Skeletal muscle tissue (tissue), 4 donors: Measurements from ENCODE around the gene IL12RB1. TPM values are rescaled to one million over a fixed set of nuclear protein-coding genes. Genes with fewer than 3 reads are reported as not detected.
A peak's percentile ranks its signal among the peaks of the same experiment; 100 is the strongest.

Source experiments
- H3K27ac ChIP-seq: one replicate; pipeline ENCODE4 v1.7.0; 2013; ENCODE audit warnings: mild to moderate bottlenecking, low read depth, low read length, inconsistent platforms
- H3K27me3 ChIP-seq, 3 donors: one replicate each; pipeline ENCODE4 v1.7.0; 2013; ENCODE audit warnings: low read length in 3 of 3; ENCODE audit not compliant: control insufficient read depth in 3 of 3, insufficient read depth in 3 of 3
- H3K36me3 ChIP-seq, 3 donors: one replicate each; pipeline ENCODE4 v1.7.0; 2013; ENCODE audit warnings: low read length in 3 of 3; ENCODE audit not compliant: control insufficient read depth in 3 of 3, insufficient read depth in 3 of 3
- H3K4me1 ChIP-seq, 3 donors: one replicate each; pipeline ENCODE4 v1.7.0; 2013; ENCODE audit warnings: low read length in 3 of 3, mild to moderate bottlenecking in 3 of 3; ENCODE audit not compliant: control insufficient read depth in 3 of 3, insufficient read depth in 3 of 3
- H3K4me3 ChIP-seq, 3 donors: one replicate each; pipeline ENCODE4 v1.7.0; 2013; ENCODE audit warnings: low read length in 3 of 3
- H3K9ac ChIP-seq, 3 donors: one replicate each; pipeline ENCODE4 v1.7.0; 2013; ENCODE audit warnings: low read length in 3 of 3, mild to moderate bottlenecking in 3 of 3, moderate library complexity in 2 of 3, low read depth in 1 of 3
- H3K9me3 ChIP-seq, 3 donors: one replicate each; pipeline ENCODE4 v1.7.0; 2013; ENCODE audit warnings: low read length in 3 of 3; ENCODE audit not compliant: control insufficient read depth in 3 of 3
- total RNA-seq: library from RNA; depleted of rRNA; stranded (reverse); fragments of >200 nt; gene quantifications from one replicate; pipeline ENCODE4 v1.2.3, GENCODE V29; 2014
- donor health status: Osteomylitis.

Gene IL12RB1
- total RNA-seq, 1 donor from 2014 or later = 0.52 TPM

DNA sequence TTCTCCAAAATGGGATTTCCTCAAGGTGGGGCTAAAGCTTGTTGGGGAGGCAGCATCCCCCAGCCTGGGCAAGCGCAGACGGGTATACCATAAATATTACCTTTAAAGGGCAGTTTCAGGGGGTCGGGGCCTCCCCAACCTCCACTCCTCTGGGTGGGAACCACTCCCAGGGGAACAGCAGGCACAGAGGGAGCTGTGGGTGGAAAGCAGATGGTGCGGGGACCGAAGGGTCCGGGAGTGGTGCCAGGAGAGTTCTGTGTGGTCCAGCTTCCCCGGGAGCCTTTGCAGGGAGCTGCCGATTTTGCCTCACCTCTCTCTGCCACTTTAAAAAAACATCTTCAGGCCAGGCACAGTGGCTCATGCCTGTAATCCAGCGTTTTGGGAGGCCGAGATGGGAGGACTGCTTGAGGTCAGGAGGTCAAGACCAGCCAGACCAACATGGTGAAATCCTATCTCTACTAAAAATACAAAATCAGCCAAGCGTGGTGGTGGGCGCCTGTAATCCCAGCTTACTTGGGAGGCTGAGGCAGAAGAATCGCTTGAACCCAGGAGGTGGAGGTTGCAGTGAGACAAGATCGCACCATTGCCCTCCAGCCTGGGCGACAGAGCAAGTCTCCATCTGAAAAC is 16.3 kb upstream of the IL12RB1 start:
- no peak overlapping the region for H3K27ac ChIP-seq
- H3K36me3 ChIP-seq = no peaks in the 10 kb centered on the region
- H3K27me3 ChIP-seq = peaks cover 32 to 58% (median 54%) of the 10 kb centered on the region in 3 donors
- H3K9me3 ChIP-seq = no peaks in the 10 kb centered on the region
- H3K4me1 ChIP-seq = peaks cover 12 to 20% (median 12%) of the 10 kb centered on the region in 3 donors
- H3K9ac ChIP-seq = no peak overlapping the region
- no peak overlapping the region for H3K4me3 ChIP-seq

DNA sequence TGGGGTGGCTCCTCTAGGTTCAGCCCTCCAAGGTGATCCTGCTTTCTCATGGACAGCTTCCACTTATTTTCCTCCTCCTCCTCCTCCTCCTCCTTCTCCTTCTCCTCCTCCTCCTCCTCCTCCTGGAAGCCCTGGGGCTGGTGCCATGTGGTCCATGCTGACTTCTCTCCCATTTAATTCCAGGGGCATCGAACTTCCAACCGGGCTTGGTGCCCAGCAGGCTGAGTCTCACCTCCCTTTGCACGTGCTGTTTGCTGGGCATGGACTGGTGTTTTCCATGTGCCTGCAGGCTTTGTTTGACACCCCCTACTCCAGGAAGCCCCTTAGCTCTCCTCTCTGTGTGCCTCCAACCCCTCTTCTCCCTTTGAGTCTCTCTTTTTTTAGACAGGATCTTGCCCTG is 14.5 kb upstream of the IL12RB1 start:
- H3K9me3 ChIP-seq = no peaks in the 10 kb centered on the region
- no peak overlapping the region for H3K27ac ChIP-seq
- H3K4me1 ChIP-seq = peaks cover 14 to 23% (median 15%) of the 10 kb centered on the region in 3 donors
- H3K27me3 ChIP-seq = peaks cover 32 to 58% (median 51%) of the 10 kb centered on the region in 3 donors
- H3K9ac ChIP-seq = no peak overlapping the region
- H3K4me3 ChIP-seq = no peak overlapping the region
- H3K36me3 ChIP-seq = no peaks in the 10 kb centered on the region

DNA sequence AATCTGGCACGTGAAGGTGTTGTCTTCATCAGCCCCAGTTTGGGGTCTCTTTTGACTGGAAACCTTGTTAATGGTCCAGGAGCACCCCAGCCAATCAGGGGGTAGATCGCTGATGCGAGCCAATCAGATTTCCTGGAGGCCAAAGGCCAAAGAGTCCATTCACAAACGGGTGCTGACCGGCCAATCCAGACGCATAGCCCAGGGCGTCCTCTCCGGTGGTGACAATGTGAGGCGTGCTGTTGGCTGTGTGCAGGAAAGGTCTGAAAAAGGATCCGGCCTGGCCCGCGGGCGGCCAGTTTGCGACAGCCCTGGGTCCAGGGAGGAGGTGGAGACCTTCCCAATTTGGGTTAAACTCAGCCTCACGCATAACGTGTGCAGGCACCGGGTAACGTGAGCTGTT is 14.0 kb upstream of the IL12RB1 start:
- Histone ChIP-seq H3K9me3 (no peaks in the 10 kb centered on the region), H3K9ac (no peak overlapping the region), H3K36me3 (no peaks in the 10 kb centered on the region), H3K27ac (no peak overlapping the region), H3K27me3 (peaks cover 32 to 57% (median 50%) of the 10 kb centered on the region in 3 donors), H3K4me1 (peaks cover 14 to 23% (median 15%) of the 10 kb centered on the region in 3 donors), H3K4me3 (no peak overlapping the region)

DNA sequence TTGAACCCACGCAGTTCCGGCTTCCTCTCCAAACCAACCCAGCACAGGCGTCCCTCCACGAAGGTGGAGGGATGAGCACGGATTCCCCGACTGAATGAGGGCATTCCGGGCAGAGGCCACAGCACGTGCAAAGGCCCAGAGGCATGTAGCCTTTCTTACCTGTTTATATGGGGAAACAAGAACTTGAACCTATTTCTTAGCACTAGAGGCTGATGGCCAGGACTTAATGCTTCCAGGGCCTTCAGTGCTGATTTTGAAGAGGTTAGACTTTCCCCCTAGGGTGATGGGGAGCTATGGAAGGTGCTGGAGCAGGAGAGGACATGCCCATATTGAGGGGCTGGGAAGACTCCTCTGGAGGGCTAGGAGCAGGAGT is 12.9 kb upstream of the IL12RB1 start:
- H3K36me3 ChIP-seq = no peaks in the 10 kb centered on the region
- peaks cover 12 to 20% (median 13%) of the 10 kb centered on the region in 3 donors for H3K4me1 ChIP-seq
- H3K9ac ChIP-seq = no peak overlapping the region
- peaks cover 32 to 54% (median 45%) of the 10 kb centered on the region in 3 donors for H3K27me3 ChIP-seq
- H3K9me3 ChIP-seq = no peaks in the 10 kb centered on the region
- no peak overlapping the region for H3K27ac ChIP-seq
- H3K4me3 ChIP-seq = no peak overlapping the region

DNA sequence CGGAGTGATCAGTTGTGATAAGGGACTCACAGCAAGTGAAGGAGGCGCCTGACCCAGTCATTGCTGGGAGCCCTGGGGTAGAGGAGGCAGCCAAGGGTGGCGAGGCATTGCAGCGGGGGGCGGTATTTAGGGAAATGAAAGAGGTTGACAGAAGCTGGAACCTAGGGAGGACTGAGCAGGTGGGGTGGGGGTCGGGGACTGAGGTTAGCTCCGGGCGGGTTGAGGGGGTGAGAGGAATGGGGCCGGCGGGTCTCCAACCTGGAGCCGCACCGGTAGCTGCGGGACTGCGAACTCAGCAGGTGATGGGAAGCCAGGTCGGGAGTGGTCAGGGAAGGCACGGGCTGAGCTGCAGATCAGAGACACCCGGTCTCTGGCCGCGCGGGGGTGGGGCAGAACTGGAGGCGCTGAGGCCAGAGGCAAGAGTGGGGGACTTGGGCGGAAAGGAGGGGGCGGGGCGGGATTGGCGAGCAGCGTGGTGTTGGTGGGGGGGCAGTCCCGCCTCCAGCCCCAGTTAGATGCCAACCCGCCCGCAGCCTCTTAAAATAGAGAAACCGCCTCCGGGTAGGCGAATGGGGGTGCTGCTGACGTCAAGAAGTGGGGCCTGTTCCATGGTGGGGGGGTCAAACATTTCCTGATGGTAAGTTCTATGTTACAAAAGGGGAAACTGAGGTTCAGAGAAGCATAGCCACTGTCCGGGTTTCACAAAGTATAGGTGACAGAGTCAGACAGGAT is 12.3 kb upstream of the IL12RB1 start:
- Histone ChIP-seq H3K27me3 (peaks cover 32 to 49% (median 42%) of the 10 kb centered on the region in 3 donors), H3K9ac (no peak overlapping the region), H3K4me3 (no peak overlapping the region), H3K36me3 (no peaks in the 10 kb centered on the region), H3K9me3 (no peaks in the 10 kb centered on the region), H3K4me1 (peaks cover 7 to 15% (median 7%) of the 10 kb centered on the region in 3 donors), H3K27ac (no peak overlapping the region)

DNA sequence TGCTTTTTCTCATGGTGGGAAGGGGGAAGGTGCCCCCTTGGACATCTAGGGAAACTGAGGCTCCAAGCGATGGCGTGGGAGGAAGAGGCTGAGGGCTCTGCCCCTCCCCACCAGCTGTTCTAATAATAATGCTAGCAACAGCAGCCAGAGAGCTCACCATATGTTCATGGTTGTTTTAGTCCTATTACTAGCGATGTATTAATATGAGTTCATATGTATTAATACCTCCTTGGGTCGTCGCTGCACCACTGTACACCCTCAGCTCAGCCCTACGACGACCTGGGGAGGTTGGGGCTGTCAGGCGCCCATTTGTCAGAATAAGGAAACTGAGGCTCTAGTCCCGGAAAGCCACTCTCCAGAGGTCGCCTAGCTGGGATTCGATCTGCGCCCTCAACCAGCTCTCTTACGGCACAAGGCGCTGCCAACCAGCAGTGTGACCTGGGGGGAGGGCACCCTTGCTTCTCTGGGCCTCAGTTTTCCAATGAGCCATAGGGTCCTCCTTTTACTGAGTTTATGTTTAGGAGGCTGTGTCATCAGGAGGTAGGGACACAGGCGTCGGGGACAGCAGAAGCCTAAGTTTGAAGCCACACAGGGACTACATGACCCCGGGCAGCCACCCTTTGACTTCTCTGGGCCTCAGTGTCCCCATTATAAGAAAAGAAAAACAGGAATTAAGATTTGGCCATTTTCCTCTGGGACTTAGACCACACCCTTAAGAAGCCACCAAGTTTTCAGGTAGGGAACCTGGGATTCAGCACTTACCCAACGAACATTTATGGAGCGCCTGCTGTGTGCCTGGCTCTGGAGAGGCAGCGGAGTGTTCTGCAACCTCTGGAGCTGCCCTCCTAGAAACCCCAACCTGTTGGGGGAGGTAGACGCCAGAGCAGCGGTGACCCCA is 11.5 kb upstream of the IL12RB1 start:
- Histone ChIP-seq H3K36me3 (no peaks in the 10 kb centered on the region), H3K27me3 (peaks cover 28 to 50% (median 37%) of the 10 kb centered on the region in 3 donors), H3K4me1 (peaks cover 5 to 15% (median 7%) of the 10 kb centered on the region in 3 donors), H3K9me3 (no peaks in the 10 kb centered on the region), H3K9ac (peak overlapping the region in 2 of 3 donors; percentile 32 to 50), H3K27ac (no peak overlapping the region), H3K4me3 (peak overlapping the region; percentile 47 to 62 (median 51))

DNA sequence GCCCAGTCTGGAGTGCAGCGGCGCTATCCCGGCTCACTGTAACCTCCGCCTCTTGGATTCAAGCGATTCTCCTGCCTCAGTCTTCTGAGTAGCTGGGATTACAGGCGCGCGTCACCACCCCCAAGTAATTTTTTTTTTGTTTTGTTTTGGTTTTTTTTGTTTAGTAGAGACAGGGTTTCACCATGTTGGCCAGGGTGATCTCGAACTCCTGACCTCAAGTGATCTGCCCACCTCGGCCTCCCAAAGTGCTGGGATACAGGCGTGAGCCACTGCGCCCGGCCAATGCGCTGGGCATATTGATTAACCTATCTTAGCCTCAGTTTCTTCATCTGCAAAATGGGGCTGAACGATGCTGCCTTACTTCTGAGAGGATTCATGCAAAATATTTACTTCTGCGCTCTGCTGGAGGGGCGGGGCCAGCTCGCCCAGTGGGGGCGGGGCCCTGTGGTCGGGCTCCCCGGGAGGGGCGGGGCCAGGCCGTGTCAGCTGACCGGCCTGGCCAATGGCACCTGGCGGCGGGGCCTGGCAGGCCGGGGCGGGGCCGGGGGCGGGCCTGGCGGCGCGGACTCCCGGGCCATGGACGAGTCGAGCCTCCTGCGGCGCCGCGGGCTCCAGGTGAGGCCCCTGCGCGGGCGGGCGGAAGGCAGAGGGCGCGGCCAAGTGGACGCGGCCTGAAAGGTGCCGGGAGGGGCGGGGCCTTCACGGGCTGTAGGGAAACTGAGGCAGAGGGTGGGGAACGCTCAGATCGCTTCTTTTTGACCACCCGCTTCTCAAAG is 10.7 kb upstream of the IL12RB1 start, which contains the start of gene MAST3:
TSS of gene MAST3 (plus strand) at position 562 of the 776 bp plus-strand sequence. CDS start at position 577, 15 bp downstream.
- no peaks in the 10 kb centered on the region for H3K9me3 ChIP-seq
- no peaks in the 10 kb centered on the region for H3K36me3 ChIP-seq
- H3K4me1 ChIP-seq = peaks cover 5 to 15% (median 7%) of the 10 kb centered on the region in 3 donors
- H3K9ac ChIP-seq = peak within 1 kb of the TSS in 2 of 3 donors; percentile 32 to 50
- no peak within 1 kb of the TSS for H3K27ac ChIP-seq
- peak within 1 kb of the TSS; percentile 47 to 62 (median 51) for H3K4me3 ChIP-seq
- H3K27me3 ChIP-seq = peaks cover 25 to 45% (median 30%) of the 10 kb centered on the region in 3 donors

DNA sequence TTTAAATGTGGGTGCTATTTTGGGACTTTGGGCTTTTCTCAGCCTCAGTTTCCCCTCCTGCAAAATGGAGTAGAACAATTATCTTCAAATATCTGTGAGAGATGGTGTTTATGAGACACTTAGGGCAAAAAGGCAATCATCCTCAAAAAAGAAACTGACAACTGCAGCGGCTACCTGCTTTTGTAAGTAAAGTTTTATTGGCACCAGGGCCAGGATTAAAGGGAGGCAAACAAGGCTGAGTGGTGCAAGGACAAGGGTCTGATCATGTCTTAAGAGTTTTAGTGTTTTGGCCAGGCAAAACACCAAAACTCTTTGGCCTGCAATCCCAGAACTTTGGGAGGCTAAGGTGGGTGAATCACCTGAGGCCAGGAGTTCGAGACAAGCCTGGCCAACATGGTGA is 9.5 kb upstream of the IL12RB1 start:
- no peak overlapping the region for H3K9ac ChIP-seq
- no peaks in the 10 kb centered on the region for H3K36me3 ChIP-seq
- H3K27me3 ChIP-seq = peaks cover 27 to 44% (median 27%) of the 10 kb centered on the region in 3 donors
- H3K4me3 ChIP-seq = no peak overlapping the region
- H3K9me3 ChIP-seq = no peaks in the 10 kb centered on the region
- H3K27ac ChIP-seq = no peak overlapping the region
- peaks cover 5 to 15% (median 7%) of the 10 kb centered on the region in 3 donors for H3K4me1 ChIP-seq
